ENCODE data around the gene EFNB3. TPM values are rescaled to one million over a fixed set of nuclear protein-coding genes. Genes with fewer than 3 reads are reported as not detected.

Gene EFNB3
- total and polyA plus RNA-seq, 3 experiments from 2014 or later, result not detected

DNA sequence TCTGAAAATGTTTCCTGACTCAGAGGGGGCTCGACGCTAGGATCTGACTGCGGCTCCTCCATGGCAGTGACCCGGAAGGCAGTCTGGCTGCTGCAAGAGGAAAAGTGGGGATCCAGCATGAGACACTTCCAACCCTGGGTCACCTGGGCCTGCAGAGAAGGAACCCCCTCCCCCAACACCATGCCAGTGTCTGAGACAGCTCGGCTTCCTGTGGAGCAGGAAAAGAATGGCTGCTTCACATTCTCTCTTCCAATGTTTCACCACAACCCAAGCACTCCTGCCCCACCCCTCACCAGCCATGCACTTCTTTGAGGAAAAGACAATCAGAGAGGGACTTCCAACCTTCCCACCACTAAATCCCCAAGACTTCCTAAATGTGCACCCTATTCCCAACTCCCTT lies 28.5 kb upstream of the EFNB3 start:
- DNase-seq, result no peak
- no peak overlapping the region for H3K27ac ChIP-seq (ENCODE audit: low read depth, low read length)
- H3K4me3 ChIP-seq (ENCODE audit: low read length), result no peak overlapping the region
- peaks cover 23 to 51% (median 26%) of the 10 kb centered on the region in 3 donors for H3K36me3 Mint-ChIP-seq
- H3K4me1 ChIP-seq (ENCODE audit: insufficient read depth, low read length), result no peaks in the 10 kb centered on the region
- peak overlapping the region in 1 of 8 donors; percentile 45 for H3K27ac Mint-ChIP-seq
- H3K9me3 Mint-ChIP-seq, result peaks cover 0 to 4% (median 3%) of the 10 kb centered on the region in 5 donors
- ChIA-PET CTCF (interaction anchor here (1.2 to 5.2 kb wide), 3 partner anchors 10 to 49 kb away, joined by 3 to 25 read pairs (median 3); partner anchors contain the start of genes SAT2, TP53 and WRAP53), POLR2A (no interaction called here)
- no peaks in the 10 kb centered on the region for H3K27me3 ChIP-seq (ENCODE audit: insufficient read depth, low read length, poor library complexity, severe bottlenecking)
- H3K4me1 Mint-ChIP-seq, result peaks cover 7 to 14% (median 13%) of the 10 kb centered on the region in 3 donors
- H3K4me3 Mint-ChIP-seq, result no peak overlapping the region
- H3K27me3 Mint-ChIP-seq, result no peaks in the 10 kb centered on the region
- H3K9me3 ChIP-seq (ENCODE audit: low read length), result peaks cover 8% of the 10 kb centered on the region
- H3K36me3 ChIP-seq (ENCODE audit: insufficient read depth, low read length), result peaks cover 24% of the 10 kb centered on the region

DNA sequence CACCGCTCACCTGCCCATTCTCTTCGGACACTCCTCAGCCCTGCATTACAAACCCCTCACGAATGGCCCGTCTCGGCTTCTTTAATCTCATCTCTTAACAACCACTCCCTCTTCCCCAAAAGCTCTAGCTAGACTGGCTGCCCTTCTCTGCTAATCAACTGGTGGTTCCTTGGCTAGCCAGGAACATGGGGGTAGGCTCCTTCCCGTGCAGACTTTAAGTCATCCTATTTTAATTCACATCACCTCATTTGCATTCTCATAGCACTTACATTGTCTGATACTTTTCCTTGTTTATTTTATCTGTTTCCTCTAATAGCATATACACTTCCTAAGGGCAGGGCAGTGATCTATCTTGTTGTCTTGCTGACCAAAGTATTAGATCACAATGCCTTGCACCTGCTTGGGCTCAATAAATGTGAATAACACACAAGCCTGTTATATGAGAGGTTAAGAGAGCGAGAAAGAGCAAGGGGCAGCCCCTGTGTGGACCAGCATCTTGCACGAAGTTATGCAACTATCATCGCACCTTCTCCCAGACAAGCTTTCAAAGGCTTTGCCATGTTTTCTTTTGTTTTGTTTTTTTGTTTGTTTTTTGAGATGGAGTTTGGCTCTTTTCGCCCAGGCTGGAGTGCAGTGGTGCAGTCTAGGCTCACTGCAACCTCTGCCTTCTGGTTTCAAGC lies 27.5 kb upstream of the EFNB3 start:
- POLR2A ChIA-PET, result interaction anchor here (1.0 to 1.1 kb wide), 2 partner anchors 10 to 50 kb away, joined by 3 to 5 read pairs; partner anchors contain the start of genes SAT2 and TP53
- H3K4me1 Mint-ChIP-seq, result peaks cover 8 to 17% (median 13%) of the 10 kb centered on the region in 3 donors
- Histone ChIP-seq H3K36me3 (ENCODE audit: insufficient read depth, low read length) (peaks cover 22% of the 10 kb centered on the region), H3K4me1 (ENCODE audit: insufficient read depth, low read length) (no peaks in the 10 kb centered on the region), H3K27me3 (ENCODE audit: insufficient read depth, low read length, poor library complexity, severe bottlenecking) (no peaks in the 10 kb centered on the region), H3K27ac (ENCODE audit: low read depth, low read length) (no peak overlapping the region), H3K4me3 (ENCODE audit: low read length) (no peak overlapping the region), H3K9me3 (ENCODE audit: low read length) (peaks cover 8% of the 10 kb centered on the region)
- peak overlapping the region in 2 of 8 donors; percentile 12 to 39 for H3K27ac Mint-ChIP-seq
- CTCF ChIA-PET, result interaction anchor here (1.2 to 5.2 kb wide), 2 partner anchors 10 to 50 kb away, joined by 3 to 25 read pairs; partner anchors contain the start of genes SAT2, TP53 and WRAP53
- peaks cover 20 to 47% (median 26%) of the 10 kb centered on the region in 3 donors for H3K36me3 Mint-ChIP-seq
- no peak for DNase-seq
- H3K9me3 Mint-ChIP-seq, result peaks cover 0 to 4% (median 3%) of the 10 kb centered on the region in 5 donors
- H3K4me3 Mint-ChIP-seq, result no peak overlapping the region
- H3K27me3 Mint-ChIP-seq, result no peaks in the 10 kb centered on the region

DNA sequence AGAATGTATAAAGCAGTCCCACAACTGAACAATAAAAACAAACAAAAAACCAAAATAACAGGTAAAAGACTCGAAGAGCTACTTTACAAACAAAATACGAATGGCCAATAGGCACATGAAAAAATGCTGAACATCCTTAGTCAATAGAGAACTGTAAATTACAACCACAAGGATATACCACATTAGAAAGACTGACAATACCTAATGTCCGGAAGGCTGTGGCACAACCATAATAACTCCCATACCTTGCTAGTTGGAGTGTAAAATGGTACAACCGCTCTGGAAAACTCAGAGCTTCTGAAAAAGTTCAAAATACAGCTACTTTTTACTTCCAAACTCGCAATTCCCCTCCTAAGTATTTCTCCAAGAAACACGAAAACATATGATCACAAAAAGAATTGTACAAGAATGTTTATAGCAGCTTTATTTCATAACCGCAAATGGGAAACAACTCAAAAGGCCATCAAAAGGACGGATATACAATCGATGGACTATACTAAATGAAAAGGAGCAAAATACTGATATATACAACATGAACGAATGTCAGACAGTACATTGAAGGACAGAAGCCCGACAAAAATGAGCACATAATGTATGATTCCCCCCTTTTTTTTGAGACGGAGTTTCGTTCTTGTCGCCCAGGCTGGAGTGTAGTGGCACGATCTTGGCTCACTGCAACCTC lies 20.0 kb upstream of the EFNB3 start:
- Mint-ChIP-seq H3K4me3 (peak overlapping the region; percentile 93 to 99 (median 98)), H3K9me3 (no peaks in the 10 kb centered on the region), H3K27me3 (peaks cover 0 to 7% of the 10 kb centered on the region in 2 donors), H3K4me1 (peaks cover 39 to 57% (median 45%) of the 10 kb centered on the region in 3 donors), H3K27ac (peak overlapping the region; percentile 98 to 100 (median 100)), H3K36me3 (peaks cover 0 to 31% (median 4%) of the 10 kb centered on the region in 3 donors)
- no peaks in the 10 kb centered on the region for H3K9me3 ChIP-seq (ENCODE audit: low read length)
- H3K27ac ChIP-seq (ENCODE audit: low read depth, low read length), result peak overlapping the region; percentile 99
- no peaks in the 10 kb centered on the region for H3K27me3 ChIP-seq (ENCODE audit: insufficient read depth, low read length, poor library complexity, severe bottlenecking)
- ChIA-PET POLR2A (interaction anchor here (0.9 to 4.4 kb wide), 9 partner anchors 11 to 637 kb away, joined by 3 to 70 read pairs (median 29); partner anchors contain the start of genes FXR2, MPDU1, POLR2A and SAT2), CTCF (interaction anchor here (1.2 to 4.5 kb wide), 5 partner anchors 12 to 249 kb away, joined by 3 to 37 read pairs (median 6); partner anchors contain the start of genes FXR2, SAT2 and TMEM102)
- no peak for DNase-seq
- H3K4me1 ChIP-seq (ENCODE audit: insufficient read depth, low read length), result peaks cover 37% of the 10 kb centered on the region
- peak overlapping the region; percentile 99 for H3K4me3 ChIP-seq (ENCODE audit: low read length)
- H3K36me3 ChIP-seq (ENCODE audit: insufficient read depth, low read length), result no peaks in the 10 kb centered on the region

DNA sequence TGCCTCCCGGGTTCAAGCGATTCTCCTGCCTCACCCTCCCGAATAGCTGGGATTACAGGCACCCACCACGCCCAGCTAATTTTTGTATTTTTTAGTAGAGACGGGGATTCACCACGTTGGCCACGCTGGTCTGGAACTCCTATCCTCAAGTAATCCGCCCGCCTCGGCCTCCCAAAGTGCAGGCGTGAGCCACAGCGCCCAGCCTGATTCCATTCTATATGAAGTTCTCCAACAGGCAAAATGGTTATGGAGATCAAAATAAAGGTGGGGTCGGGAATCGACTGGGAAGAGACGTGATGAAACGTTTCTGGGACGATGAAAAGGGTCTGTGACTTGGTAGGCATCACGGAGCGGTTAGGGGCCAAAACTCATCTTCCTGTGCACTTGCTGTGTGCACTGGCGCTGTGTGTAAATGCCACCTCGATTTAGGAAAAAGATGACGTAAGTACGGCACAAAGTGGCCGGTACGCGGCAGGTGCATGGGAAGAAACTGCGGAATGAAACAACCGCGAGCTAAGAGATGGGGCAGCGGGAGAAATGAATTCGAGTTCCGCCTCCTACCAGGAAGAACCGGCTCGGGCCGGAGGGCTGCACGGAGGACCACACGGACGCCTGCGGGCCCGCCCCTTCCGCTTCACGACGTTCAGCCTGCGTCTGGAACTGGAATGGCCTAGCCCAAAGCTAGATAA lies 19.3 kb upstream of the EFNB3 start:
- Mint-ChIP-seq H3K27ac (peak overlapping the region; percentile 98 to 100 (median 100)), H3K4me3 (peak overlapping the region; percentile 93 to 99 (median 98)), H3K9me3 (no peaks in the 10 kb centered on the region), H3K36me3 (peaks cover 0 to 35% (median 8%) of the 10 kb centered on the region in 3 donors), H3K27me3 (peaks cover 0 to 7% of the 10 kb centered on the region in 2 donors), H3K4me1 (peaks cover 42 to 60% (median 44%) of the 10 kb centered on the region in 3 donors)
- ChIA-PET POLR2A (interaction anchor here (0.6 to 4.4 kb wide), 30 partner anchors 11 to 650 kb away, joined by 3 to 70 read pairs (median 6); partner anchors contain the start of genes ACADVL, ACAP1, ATP1B2 and CD68), CTCF (interaction anchor here (0.5 to 4.5 kb wide), 13 partner anchors 9 to 250 kb away, joined by 3 to 37 read pairs (median 19); partner anchors contain the start of genes FXR2, MPDU1, SAT2 and SENP3)
- no peaks in the 10 kb centered on the region for H3K9me3 ChIP-seq (ENCODE audit: low read length)
- no peaks in the 10 kb centered on the region for H3K36me3 ChIP-seq (ENCODE audit: insufficient read depth, low read length)
- peak overlapping the region; percentile 99 for H3K27ac ChIP-seq (ENCODE audit: low read depth, low read length)
- DNase-seq, result peak; percentile 86 to 94 (median 91)
- H3K27me3 ChIP-seq (ENCODE audit: insufficient read depth, low read length, poor library complexity, severe bottlenecking), result no peaks in the 10 kb centered on the region
- H3K4me1 ChIP-seq (ENCODE audit: insufficient read depth, low read length), result peaks cover 37% of the 10 kb centered on the region
- peak overlapping the region; percentile 99 for H3K4me3 ChIP-seq (ENCODE audit: low read length)

DNA sequence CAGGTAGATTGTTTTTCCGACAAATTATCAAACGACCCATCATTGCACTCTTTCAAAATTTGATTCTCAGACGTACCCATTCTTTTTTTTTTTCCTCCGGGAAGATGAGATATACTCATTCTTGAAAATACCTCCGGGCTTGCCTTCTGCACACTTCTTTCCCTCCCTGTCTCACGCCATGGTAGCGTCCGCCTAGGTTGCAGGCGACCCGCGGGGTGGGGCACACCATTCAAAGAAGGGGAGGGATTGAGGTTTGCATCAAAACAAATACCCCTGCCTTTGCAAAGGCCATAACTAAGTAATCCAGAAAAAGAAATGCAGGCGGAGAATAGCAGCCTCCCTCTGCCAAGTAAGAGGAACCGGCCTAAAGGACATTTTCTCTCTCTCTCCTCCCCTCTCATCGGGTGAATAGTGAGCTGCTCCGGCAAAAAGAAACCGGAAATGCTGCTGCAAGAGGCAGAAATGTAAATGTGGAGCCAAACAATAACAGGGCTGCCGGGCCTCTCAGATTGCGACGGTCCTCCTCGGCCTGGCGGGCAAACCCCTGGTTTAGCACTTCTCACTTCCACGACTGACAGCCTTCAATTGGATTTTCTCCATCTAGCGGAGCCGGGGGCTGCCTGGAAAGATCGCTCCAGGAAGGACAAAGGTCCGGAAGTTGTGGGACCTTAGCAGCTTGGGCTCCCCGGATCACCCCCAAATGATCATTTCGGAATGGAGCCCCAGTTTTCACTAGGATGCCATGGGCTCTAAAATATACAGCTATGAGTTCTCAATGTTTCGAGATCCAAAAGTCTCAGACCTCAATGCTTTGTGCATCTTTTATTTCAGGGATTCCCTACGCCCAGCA lies 18.6 kb upstream of the EFNB3 start:
- H3K36me3 Mint-ChIP-seq, result peaks cover 0 to 37% (median 8%) of the 10 kb centered on the region in 3 donors
- H3K27me3 ChIP-seq (ENCODE audit: insufficient read depth, low read length, poor library complexity, severe bottlenecking), result no peaks in the 10 kb centered on the region
- H3K9me3 Mint-ChIP-seq, result no peaks in the 10 kb centered on the region
- POLR2A ChIA-PET, result interaction anchor here (0.5 to 4.4 kb wide), 41 partner anchors 9 to 651 kb away, joined by 3 to 70 read pairs (median 6); partner anchors contain the start of genes ACADVL, ACAP1, ATP1B2 and CD68
- CTCF ChIA-PET, result interaction anchor here (0.5 to 4.5 kb wide), 25 partner anchors 9 to 640 kb away, joined by 3 to 37 read pairs (median 8); partner anchors contain the start of genes ATP1B2, FXR2, MPDU1 and SAT2
- H3K9me3 ChIP-seq (ENCODE audit: low read length), result no peaks in the 10 kb centered on the region
- peak overlapping the region; percentile 99 for H3K27ac ChIP-seq (ENCODE audit: low read depth, low read length)
- peak overlapping the region; percentile 93 to 99 (median 98) for H3K4me3 Mint-ChIP-seq
- H3K27ac Mint-ChIP-seq, result peak overlapping the region; percentile 98 to 100 (median 100)
- H3K36me3 ChIP-seq (ENCODE audit: insufficient read depth, low read length), result no peaks in the 10 kb centered on the region
- DNase-seq, result peak; percentile 69 to 91 (median 86)
- H3K27me3 Mint-ChIP-seq, result peaks cover 0 to 7% of the 10 kb centered on the region in 2 donors
- peaks cover 37% of the 10 kb centered on the region for H3K4me1 ChIP-seq (ENCODE audit: insufficient read depth, low read length)
- peaks cover 42 to 60% (median 44%) of the 10 kb centered on the region in 3 donors for H3K4me1 Mint-ChIP-seq
- H3K4me3 ChIP-seq (ENCODE audit: low read length), result peak overlapping the region; percentile 99

DNA sequence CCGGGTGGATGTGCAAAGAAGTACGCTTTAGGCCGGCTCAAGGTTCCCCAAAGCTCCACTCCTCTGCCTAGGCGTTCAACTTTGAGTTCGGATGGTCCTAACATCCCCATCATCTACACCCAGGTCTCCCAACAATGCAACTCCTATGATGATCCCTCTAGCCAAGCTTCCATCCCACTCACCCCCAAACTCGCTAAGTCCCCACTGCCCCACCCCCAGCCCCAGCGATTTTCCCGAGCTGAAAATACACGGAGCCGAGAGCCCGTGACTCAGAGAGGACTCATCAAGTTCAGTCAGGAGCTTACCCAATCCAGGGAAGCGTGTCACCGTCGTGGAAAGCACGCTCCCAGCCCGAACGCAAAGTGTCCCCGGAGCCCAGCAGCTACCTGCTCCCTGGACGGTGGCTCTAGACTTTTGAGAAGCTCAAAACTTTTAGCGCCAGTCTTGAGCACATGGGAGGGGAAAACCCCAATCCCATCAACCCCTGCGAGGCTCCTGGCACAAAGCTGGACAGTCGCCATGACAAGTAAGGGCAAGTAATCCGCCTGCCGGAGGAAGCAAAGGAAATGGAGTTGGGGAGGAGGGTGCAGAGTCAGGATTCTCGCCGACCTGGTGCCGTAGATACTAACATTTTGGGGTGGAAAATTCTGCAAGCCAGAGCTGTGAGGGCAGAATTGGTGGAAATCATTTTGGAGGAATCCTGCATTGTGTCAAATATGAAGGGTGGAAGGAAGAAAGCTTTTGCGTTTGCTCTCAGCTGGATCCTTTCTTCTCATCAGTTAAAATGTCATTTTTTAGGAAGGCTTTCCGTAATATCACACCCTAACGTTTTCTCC lies 17.7 kb upstream of the EFNB3 start, which contains the start of gene TP53:
TP53 (minus strand) TSS at position 419 of the 836 bp plus-strand sequence. CDS start 10,896 bp downstream, outside the sequence.
- Histone ChIP-seq H3K9me3 (ENCODE audit: low read length) (no peaks in the 10 kb centered on the region), H3K4me3 (ENCODE audit: low read length) (peak within 1 kb of the TSS; percentile 99), H3K4me1 (ENCODE audit: insufficient read depth, low read length) (peaks cover 37% of the 10 kb centered on the region), H3K36me3 (ENCODE audit: insufficient read depth, low read length) (no peaks in the 10 kb centered on the region), H3K27ac (ENCODE audit: low read depth, low read length) (peak within 1 kb of the TSS; percentile 99), H3K27me3 (ENCODE audit: insufficient read depth, low read length, poor library complexity, severe bottlenecking) (no peaks in the 10 kb centered on the region)
- H3K27ac Mint-ChIP-seq, result peak within 1 kb of the TSS; percentile 98 to 100 (median 100)
- H3K36me3 Mint-ChIP-seq, result peaks cover 0 to 39% (median 8%) of the 10 kb centered on the region in 3 donors
- ChIA-PET POLR2A (interaction anchor here (0.5 to 4.4 kb wide), 38 partner anchors 10 to 641 kb away, joined by 3 to 70 read pairs (median 6); partner anchors contain the start of genes ACAP1, ATP1B2, CTC1 and CYB5D1), CTCF (interaction anchor here (0.6 to 4.5 kb wide), 36 partner anchors 10 to 641 kb away, joined by 3 to 37 read pairs (median 5); partner anchors contain the start of genes ACAP1, ATP1B2, BORCS6 and CHRNB1)
- peak within 1 kb of the TSS; percentile 93 to 99 (median 98) for H3K4me3 Mint-ChIP-seq
- peaks cover 0 to 7% of the 10 kb centered on the region in 2 donors for H3K27me3 Mint-ChIP-seq
- no peaks in the 10 kb centered on the region for H3K9me3 Mint-ChIP-seq
- peak; percentile 81 to 93 (median 86) for DNase-seq
- H3K4me1 Mint-ChIP-seq, result peaks cover 42 to 59% (median 44%) of the 10 kb centered on the region in 3 donors
